Activated B cell treated with CpG ODN at 0.5 μM for 24 hours (primary cell): Measurements from ENCODE around the gene TGFBR2. TPM values are rescaled to one million over a fixed set of nuclear protein-coding genes. Genes with fewer than 3 reads are reported as not detected.

Source experiments
- ATAC-seq: fragments of 200-7000 bp; cut with Tn5 transposase; one replicate; pipeline ENCODE4 v1.10.0; 2021; ENCODE audit warnings: low read depth, mild to moderate bottlenecking, moderate library complexity
- CTCF ChIA-PET: fragments of 350-600 bp; sonication (Branson Sonifier 250); formaldehyde crosslinking; loops from one replicate; lab custom pipeline; 2021; ENCODE audit warnings: antibody characterized with exemption; lab: Charles Lee
- POLR2A ChIA-PET: fragments of 350-600 bp; sonication (Branson Sonifier 250); formaldehyde crosslinking; loops from one replicate; lab custom pipeline; 2021; ENCODE audit warnings: antibody characterized with exemption; lab: Charles Lee
- DNase-seq: peaks from one replicate; pipeline ENCODE4 v3.0.0; 2022
- H3K27ac Mint-ChIP-seq: one replicate; pipeline ENCODE4 v1.8.0; 2020; ENCODE audit warnings: mixed read lengths
- H3K27me3 Mint-ChIP-seq: one replicate; pipeline ENCODE4 v1.8.0; 2021; ENCODE audit warnings: mixed read lengths
- H3K36me3 Mint-ChIP-seq: one replicate; pipeline ENCODE4 v1.8.0; 2021; ENCODE audit warnings: low read depth, mixed read lengths
- H3K4me1 Mint-ChIP-seq: one replicate; pipeline ENCODE4 v1.8.0; 2021; ENCODE audit warnings: mixed read lengths
- H3K4me3 Mint-ChIP-seq: one replicate; pipeline ENCODE4 v1.8.0; 2020; ENCODE audit warnings: mild to moderate bottlenecking, mixed read lengths
- H3K9me3 Mint-ChIP-seq: one replicate; pipeline ENCODE4 v1.8.0; 2020; ENCODE audit warnings: mixed read lengths
- CTCF ChIP-seq: fragments of 200-600 bp; IDR thresholded peaks from one replicate; pipeline ENCODE4 v1.8.0; 2022; ENCODE audit warnings: antibody characterized with exemption, mild to moderate bottlenecking
- intact Hi-C: fragments of 100-400 bp; cut with micrococcal nuclease; formaldehyde crosslinking; loops from one replicate; pipeline ENCODE4 v1.15.1; 2024
- total RNA-seq: library from RNA; stranded (reverse); gene quantifications from 2 replicates; pipeline ENCODE4 v1.2.3, GENCODE V29; 2022

The TGFBR2 gene
- total RNA-seq, 1 donor from 2014 or later = 104 TPM

GRCh38 chr3:30648670-30649357, 42.4 kb downstream of the TGFBR2 start:
- Mint-ChIP-seq H3K4me1 (peaks cover 99% of the 10 kb centered on the region), H3K9me3 (no peaks in the 10 kb centered on the region), H3K4me3 (peak overlapping the region; percentile 25), H3K27ac (peak overlapping the region; percentile 86), H3K27me3 (no peaks in the 10 kb centered on the region), H3K36me3 (peaks cover 98% of the 10 kb centered on the region)
- DNase-seq (no peak), ATAC-seq (peak; percentile 20)
- CTCF ChIA-PET = interaction anchor here (1.0 to 1.5 kb wide), 4 partner anchors 10 to 44 kb away, joined by 3 to 4 read pairs (median 4); no protein-coding TSS in a partner anchor
- POLR2A ChIA-PET = interaction anchor here (0.7 to 2.5 kb wide), 9 partner anchors 8 to 42 kb away, joined by 3 to 24 read pairs (median 5); partner anchors contain the start of gene TGFBR2
- no peak for TF ChIP-seq CTCF
- intact Hi-C loops = loop anchor here (1.0 to 10.0 kb wide), 3 partner anchors 9 to 1786 kb away; no protein-coding TSS in a partner anchor

- POLR2A ChIA-PET = interaction anchor here (0.6 to 2.5 kb wide), 11 partner anchors 8 to 43 kb away, joined by 3 to 24 read pairs (median 4); partner anchors contain the start of gene TGFBR2
- DNase-seq (no peak), ATAC-seq (peak; percentile 67)
- Mint-ChIP-seq H3K4me3 (peak overlapping the region; percentile 55), H3K4me1 (peaks cover 99% of the 10 kb centered on the region), H3K36me3 (peaks cover 99% of the 10 kb centered on the region), H3K27ac (peak overlapping the region; percentile 86), H3K9me3 (no peaks in the 10 kb centered on the region), H3K27me3 (no peaks in the 10 kb centered on the region)
- intact Hi-C loops = loop anchor here (1.0 to 10.0 kb wide), 4 partner anchors 9 to 1785 kb away; no protein-coding TSS in a partner anchor
- TF ChIP-seq CTCF = no peak
- CTCF ChIA-PET = interaction anchor here (0.7 to 1.5 kb wide), 4 partner anchors 9 to 44 kb away, joined by 3 to 4 read pairs (median 4); no protein-coding TSS in a partner anchor
Measured at GRCh38 chr3:30649572-30650318, 43.3 kb downstream of the TGFBR2 start.

GRCh38 chr3:30650348-30650995, 44.1 kb downstream of the TGFBR2 start:
- Mint-ChIP-seq H3K27me3 (no peaks in the 10 kb centered on the region), H3K4me3 (peak overlapping the region; percentile 55), H3K36me3 (peaks cover 99% of the 10 kb centered on the region), H3K4me1 (peaks cover 99% of the 10 kb centered on the region), H3K9me3 (no peaks in the 10 kb centered on the region), H3K27ac (peak overlapping the region; percentile 86)
- ChIA-PET CTCF (interaction anchor here (1.3 to 1.5 kb wide), 3 partner anchors 8 to 43 kb away, joined by 3 to 4 read pairs (median 4); no protein-coding TSS in a partner anchor), POLR2A (interaction anchor here (1.1 to 2.2 kb wide), 5 partner anchors 9 to 31 kb away, joined by 3 to 5 read pairs (median 4); no protein-coding TSS in a partner anchor)
- ATAC-seq = no peak
- intact Hi-C loops = loop anchor here (10.0 kb wide), 1 partner anchor 1304 kb away; no protein-coding TSS in a partner anchor
- no peak for DNase-seq
- TF ChIP-seq CTCF = no peak

- H3K27me3 Mint-ChIP-seq = no peaks in the 10 kb centered on the region
- CTCF ChIA-PET = no interaction called here
- TF ChIP-seq CTCF = no peak
- POLR2A ChIA-PET = interaction anchor here (1.4 to 5.6 kb wide), 6 partner anchors 14 to 47 kb away, joined by 3 to 63 read pairs (median 8); partner anchors contain the start of gene TGFBR2
- DNase-seq = no peak
- H3K36me3 Mint-ChIP-seq = peaks cover 100% of the 10 kb centered on the region
- peak overlapping the region; percentile 39 for H3K4me3 Mint-ChIP-seq
- peak overlapping the region; percentile 82 for H3K27ac Mint-ChIP-seq
- H3K4me1 Mint-ChIP-seq = peaks cover 100% of the 10 kb centered on the region
- intact Hi-C loops = loop anchor here (10.0 kb wide), 1 partner anchor 1301 kb away; no protein-coding TSS in a partner anchor
- H3K9me3 Mint-ChIP-seq = no peaks in the 10 kb centered on the region
- ATAC-seq = no peak
Measured at GRCh38 chr3:30654269-30654668, 47.9 kb downstream of the TGFBR2 start.
